HG02571 (cell line): ENCODE data around the gene CD226.

Source experiments
- ATAC-seq: cut with Tn5 transposase; IDR thresholded peaks from one replicate; pipeline ENCODE4 v1.9.1; 2021; ENCODE audit warnings: mild to moderate bottlenecking, moderate library complexity; ENCODE audit not compliant: unreplicated experiment

CD226 gene

DNA sequence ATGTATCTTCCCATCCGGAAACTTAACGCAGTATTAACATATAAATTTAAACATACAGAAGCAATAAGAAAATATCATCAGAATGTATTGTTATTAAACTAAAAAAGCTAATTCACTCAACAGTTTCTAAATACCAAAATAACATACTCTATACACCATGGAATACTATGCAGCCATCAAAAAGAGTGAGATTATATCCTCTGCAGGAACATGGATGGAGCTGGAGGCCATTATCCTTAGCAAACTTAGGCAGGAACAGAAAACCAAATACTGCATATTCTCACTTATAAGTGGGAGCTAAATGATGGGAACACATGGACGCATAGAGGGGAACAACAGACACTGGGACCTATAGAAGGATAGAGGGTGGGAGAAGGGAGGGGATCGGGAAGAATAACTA is 127.1 kb downstream of the CD226 start:
- ATAC-seq: no peak

GRCh38 chr18:69819460-69819859 is 128.2 kb downstream of the CD226 start:
- no peak for ATAC-seq

GRCh38 chr18:69817335-69817940 is 130.2 kb downstream of the CD226 start:
- no peak for ATAC-seq

DNA sequence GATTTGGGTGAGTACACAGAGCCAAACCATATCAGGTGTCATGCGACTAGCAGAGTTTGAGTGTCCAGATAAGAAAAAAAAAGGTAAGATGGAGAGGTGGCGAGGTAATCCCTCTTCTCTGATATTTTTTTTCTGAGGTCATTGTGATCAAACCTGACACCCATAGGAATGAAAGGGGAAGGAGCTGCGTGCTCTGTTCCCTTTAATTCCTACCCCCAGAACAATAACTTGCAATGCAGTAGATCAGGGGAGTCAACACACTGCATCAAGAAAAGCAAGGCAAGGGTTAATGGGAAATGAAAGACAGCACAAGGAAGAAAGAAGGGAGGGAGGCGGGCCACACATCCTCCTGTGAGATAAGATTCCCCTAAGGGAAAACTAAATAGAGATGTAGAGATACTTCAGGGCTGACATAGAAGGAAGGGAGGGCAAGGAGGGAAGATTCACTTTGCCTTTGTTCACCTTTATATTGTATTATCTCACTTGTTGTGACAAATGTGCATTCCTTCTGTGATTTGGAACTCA is 132.8 kb downstream of the CD226 start:
- ATAC-seq: no peak

DNA sequence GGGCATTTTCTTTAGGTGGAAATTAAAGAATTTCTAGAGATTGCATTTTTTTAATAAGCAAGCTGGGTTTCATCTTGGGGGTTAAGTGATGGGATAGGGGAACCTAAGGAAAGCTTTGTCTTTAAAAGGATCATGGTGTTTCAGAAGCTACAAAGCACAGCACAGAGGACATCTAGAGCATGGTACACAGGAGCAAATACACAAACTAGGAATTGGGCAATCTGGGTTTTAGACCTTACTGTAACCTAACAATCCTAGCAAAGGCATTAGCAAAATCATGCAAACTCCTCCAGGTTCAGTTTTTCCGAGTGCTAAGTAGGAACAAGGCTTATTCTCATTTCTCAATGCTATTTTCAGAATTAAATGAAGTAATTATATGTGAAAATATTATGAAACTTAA is 134.1 kb downstream of the CD226 start:
- ATAC-seq: no peak

DNA sequence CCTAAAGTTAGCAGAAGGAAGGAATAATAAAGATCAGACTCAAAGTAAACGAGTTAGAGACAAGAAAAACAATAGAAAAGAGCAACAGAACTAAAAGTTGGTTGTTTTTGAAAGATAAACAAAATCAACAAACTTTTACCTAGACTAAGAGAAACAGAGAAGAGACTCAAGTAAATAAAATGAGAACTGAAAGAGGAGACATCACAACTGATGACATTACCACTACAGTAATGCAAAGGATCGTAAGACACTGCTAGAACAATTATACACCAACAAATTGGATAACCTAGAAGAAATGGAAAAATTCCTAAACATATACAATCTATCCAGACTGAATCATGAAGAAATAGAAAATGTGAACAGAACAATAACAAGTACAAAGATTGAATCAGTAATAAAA is 139.3 kb downstream of the CD226 start:
- ATAC-seq: no peak

- no peak for ATAC-seq
Observed at GRCh38 chr18:69804776-69805501, 142.7 kb downstream of the CD226 start.
